Brain pericyte (primary cell): ENCODE measurements around the gene RUNX3.
"Not testable (repeated sequence)": the region's sequence is repeated elsewhere in the genome, so short reads cannot be mapped to it uniquely, and the experiment has no call there.

Source experiments
- DNase-seq: peaks from one replicate; pipeline ENCODE4 v3.0.0-alpha.2; 2012; ENCODE audit warnings: low read depth, low spot score

RUNX3 gene

GRCh38 chr1:24930260-24931145, at the start of gene RUNX3:
Gene RUNX3 (minus strand): TSS chr1:24930276. CDS start chr1:24929868, 408 bp downstream.
- no peak for DNase-seq

GRCh38 chr1:24979232-24979631, 49.2 kb upstream of the RUNX3 start:
- DNase-seq: not testable (repeated sequence)

- DNase-seq: no peak
These were observed 48.4 kb upstream of the RUNX3 start for GRCh38 chr1:24978383-24979032.

DNA sequence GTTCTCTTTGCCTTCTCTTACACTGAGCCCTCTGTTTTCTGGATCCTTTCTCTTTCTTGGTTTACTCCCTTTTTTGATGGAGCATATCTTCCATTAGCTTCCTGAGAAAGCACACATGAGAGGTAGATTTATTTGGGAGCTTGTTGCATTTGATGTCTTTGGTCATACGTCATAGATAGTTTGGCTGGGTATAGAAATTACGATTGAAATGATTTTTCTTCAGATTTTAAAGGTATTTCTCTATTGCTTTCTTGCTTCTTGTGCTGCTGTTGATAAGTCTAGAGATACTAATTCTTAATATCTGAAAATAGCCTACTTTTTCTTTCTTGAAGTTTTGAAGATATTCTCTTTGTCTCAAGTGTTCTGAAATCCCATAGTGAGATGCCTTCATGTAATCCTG, 45.3 kb upstream of the RUNX3 start:
- DNase-seq: no peak

- DNase-seq: no peak
These were observed 43.2 kb upstream of the RUNX3 start for GRCh38 chr1:24973315-24973714.

DNA sequence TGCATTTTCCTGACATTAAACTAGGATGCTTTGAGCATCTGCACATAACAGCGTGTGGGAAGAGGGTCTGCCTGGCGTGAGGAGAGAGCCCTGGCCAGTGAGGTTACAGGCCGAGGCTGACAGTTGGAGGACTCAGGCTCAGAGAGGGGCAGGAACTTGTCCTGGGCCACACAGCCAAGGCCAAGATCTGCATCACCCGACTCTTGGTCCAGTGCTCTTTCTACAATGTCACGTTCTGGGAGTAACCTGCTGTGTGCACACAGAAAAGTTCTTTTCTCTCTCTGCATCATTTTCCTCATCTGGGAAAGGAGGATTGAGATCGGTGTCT, 42.8 kb upstream of the RUNX3 start:
- no peak for DNase-seq

GRCh38 chr1:24972221-24972914, 42.3 kb upstream of the RUNX3 start:
- no peak for DNase-seq

DNA sequence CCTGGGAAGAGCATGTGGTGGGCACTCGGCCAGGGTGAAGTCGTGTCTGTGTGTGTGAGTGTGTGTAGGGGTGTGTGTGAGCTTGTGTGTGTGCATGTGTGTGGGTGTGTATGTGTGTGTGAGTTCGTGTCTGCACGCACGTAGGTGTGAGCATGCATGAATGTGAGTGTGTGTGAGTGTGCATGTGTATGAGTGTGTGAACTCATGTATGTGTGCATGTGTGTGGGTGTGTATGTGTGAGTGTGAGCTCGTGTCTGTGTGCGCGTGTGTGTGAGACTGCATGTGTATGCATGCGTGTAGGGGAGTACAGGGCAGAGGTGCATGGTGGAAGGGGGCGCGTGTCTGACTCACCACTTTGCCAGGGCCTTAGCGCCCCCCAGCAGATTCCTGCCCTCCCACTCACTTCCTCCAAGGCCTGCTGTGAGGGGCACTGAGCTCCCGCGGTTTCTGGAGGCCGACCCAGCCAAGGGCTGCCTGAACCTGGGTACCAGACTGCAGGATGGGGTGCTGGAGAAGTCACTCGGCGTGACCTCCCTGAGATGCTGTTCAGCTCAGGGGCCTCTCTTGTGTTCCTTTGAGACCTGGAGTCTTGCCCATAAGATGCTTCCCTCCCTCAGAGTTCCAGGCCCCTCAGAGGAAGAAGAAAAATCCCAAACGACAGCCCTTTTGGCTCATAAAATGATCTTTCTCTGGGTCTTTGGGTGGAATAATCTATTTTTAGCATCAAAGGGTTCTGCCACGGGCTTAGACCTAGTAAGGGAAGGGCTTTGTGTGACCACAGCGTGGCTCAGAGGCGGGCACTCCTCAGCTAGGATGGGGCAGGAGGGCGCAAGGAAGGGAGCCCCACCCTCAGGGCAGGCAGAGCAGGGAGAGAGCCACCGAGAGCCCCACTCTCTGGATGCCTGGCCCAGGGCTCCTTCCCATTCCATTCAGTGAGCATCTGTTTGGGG, 41.1 kb upstream of the RUNX3 start:
- no peak for DNase-seq

DNA sequence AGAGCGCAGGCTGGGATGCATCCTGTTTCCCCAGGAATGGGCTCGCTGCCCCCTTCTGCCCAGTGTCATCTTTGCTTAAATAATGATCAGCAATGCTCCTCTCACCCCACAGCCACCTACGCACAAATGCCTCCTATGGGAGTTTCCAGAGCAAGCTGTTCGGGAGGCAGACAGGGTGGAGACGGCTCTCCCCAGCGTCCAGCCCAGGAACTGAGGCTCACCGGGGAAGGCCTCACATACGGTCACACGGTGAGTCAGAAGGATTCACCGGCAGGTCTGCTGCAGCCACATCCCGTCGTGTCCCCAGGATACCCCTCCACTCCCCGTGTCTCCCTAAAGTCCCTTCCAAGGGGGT, 40.3 kb upstream of the RUNX3 start:
- DNase-seq: no peak

DNA sequence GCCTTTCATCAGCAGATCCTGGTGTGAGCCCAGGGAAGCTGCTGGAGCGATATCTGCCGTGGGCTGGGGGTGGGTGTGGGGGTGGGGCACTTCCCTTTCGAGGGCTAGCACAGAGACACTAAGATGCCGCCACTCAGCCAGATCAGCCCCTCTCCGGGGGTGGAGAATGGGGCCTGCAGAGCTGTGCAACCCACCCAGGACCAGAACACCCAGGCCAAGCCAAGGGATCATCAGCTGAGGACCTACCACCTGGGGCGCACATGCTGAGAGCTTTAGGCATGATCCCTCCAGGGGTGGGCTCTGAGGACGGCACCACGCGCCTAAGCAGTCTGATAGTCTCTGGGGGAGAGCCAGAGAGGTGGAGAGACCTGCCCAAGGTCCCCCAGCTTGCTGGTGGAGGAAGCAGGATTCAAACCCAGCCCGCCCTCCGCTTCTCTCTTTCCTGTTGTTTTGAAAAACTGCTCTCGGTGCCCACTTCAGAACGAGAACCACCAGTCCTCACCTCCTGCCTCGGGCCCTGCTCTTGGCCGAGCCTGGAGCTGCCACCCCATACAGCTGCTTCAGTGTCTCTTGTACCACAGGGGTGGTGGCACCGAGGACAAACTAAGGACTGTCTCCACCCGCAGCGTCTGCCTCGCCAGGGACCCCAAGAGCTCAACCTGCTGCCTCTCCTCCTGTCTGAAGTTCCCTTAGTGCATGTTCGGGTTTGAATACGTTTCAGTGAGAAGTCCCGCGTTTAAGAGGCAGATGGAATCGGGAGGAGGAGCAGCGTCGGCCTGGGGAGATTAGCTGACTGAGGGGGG, 39.7 kb upstream of the RUNX3 start:
- DNase-seq: no peak

DNA sequence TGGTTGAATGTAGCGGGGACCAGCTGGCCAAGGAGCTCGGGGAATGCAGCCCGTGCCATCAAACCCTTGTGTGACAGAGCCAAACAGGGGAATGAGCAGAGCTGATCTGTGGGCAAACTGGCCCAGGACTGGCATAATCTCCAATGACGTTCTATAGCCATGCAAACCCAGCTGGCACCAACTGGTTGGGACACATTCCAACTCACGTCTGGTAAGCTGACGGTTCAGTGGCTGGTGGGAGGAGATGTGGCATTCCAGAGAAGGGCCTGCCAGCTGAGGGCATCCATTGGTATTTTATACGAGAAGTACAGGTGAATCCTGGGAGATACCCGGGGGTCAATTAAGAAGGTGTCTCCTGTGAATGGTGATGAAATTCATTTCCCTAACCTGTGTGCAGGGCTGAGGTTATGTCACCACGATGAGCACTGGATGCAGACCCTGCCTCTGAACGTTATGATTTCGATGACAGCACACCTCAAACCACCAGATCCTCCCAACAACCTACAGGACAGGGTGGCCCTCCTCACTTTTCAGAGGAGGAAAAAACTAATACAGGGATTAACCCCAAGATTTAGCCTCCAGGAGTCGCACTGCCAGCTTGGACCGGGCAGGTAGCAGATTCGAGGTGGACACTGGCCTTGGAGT, 39.0 kb upstream of the RUNX3 start:
- DNase-seq: no peak

DNA sequence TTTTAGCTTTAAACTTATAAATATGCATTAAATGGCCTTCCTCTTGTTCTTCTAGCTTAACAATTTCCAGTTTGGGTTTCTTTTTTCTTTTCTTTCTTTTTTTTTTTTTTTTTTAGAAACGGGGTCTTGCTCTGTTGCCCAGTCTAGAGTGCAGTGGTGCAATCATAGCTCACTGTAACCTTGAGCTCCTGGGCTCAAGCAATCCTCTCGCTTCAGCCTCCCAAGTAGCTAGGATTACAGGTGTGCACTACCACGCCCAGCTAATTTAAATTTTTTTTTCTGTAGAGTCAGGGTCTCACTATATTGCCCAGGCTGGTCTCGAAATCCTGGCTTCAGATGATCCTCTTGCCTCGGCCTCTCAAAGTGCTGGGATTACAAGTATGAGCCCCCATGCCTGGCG, 37.9 kb upstream of the RUNX3 start:
- no peak for DNase-seq

GRCh38 chr1:24967555-24967954, 37.5 kb upstream of the RUNX3 start:
- DNase-seq: no peak

DNA sequence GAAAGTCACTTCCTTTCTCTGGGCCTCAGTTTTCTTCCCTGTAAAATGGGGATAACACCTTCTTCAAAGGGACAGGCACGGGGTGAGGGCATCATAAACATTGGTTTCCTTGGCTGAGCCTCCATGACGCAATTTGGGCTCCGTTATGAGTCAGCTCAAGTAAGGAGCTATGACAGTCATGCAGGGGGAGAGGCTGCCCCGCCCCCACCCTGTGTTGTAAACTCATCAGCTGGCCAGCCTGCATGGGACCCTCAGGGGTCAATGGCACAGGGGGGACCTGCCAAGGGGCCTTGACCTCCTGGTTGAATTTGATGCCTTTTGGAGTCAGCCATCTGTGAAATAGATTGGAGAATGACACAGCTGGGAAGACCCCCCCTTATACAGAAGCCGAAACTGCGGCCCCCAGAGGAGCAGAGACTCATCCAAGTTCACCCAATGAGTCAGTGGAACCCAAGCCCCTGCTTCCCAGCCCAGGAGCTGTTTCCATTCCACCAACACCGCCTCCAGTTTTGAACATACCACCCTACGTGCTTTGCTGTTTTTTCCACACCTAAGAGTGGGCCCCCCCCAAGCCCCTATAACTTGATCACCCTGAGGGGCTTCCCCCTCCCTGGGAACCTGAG, 36.8 kb upstream of the RUNX3 start:
- no peak for DNase-seq

- no peak for DNase-seq
These were observed 36.1 kb upstream of the RUNX3 start for GRCh38 chr1:24966121-24966723.

GRCh38 chr1:24965571-24965930, 35.5 kb upstream of the RUNX3 start:
- DNase-seq: no peak

- no peak for DNase-seq
These were observed 34.9 kb upstream of the RUNX3 start for GRCh38 chr1:24964811-24965570.

DNA sequence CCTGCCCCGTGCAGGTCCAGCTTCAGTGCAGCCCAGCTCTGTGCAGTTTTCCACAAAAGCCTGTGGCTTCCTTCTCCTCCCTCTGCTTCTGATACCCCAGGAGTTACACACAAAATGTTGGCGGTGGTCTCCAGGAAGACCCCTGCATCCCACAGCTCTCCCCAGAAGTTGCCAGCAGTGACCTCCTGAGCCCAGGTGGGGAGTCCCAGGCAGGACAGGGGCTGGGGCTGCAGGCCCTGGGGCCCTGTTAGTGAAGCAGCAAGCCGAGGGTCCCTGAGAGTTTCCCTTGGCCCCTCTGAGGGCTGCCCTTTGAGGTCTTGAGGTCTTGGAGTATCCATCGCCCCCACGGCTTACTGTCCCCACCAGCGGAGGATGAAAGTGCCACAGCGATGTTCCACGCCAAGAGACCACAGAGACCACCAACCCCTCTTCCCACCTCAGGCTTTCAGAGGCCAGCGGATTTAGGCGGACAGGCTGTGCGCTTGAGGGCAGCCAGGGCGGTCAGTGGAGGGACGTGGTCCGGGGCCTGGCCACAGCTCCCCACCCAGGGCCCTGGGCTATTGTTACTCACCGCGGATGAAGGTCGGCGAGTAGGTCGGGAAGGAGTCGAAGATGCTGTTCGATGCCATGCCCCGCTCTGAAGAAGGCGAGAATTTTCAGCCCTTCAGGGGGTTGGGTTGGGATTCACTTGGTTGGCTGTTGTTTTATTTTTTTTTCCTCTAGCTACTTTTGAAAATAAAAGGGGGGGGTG, 34.0 kb upstream of the RUNX3 start:
- DNase-seq: no peak
